BJ (cell line): ENCODE measurements around the gene UBP1. TPM values are rescaled to one million over a fixed set of nuclear protein-coding genes. Genes with fewer than 3 reads are reported as not detected.
"Not testable (repeated sequence)": the region's sequence is repeated elsewhere in the genome, so short reads cannot be mapped to it uniquely, and the experiment has no call there.

Experiments used
- CTCF ChIA-PET: fragments of 350-600 bp; formaldehyde crosslinking; extraction: SDS; loops from one replicate; lab custom pipeline; 2021; ENCODE audit warnings: antibody characterized with exemption, inconsistent platforms; lab: Yijun Ruan, JAX
- POLR2A ChIA-PET: fragments of 300-600 bp; sonication (Branson Sonifier 250); formaldehyde crosslinking; extraction: SDS; loops from one replicate; lab custom pipeline; 2021; ENCODE audit warnings: antibody characterized with exemption; lab: Charles Lee
- DNase-seq: peaks from one replicate; pipeline ENCODE4 v3.0.0-alpha.2; 2011; ENCODE audit warnings: low read depth
- H3K27me3 ChIP-seq: 2 replicates; pipeline ENCODE4 v1.6.0; 2011; ENCODE audit warnings: low read length; ENCODE audit not compliant: control insufficient read depth, insufficient read depth
- H3K36me3 ChIP-seq: 2 replicates; pipeline ENCODE4 v1.5.1; 2011; ENCODE audit warnings: low read length; ENCODE audit not compliant: control insufficient read depth, insufficient read depth
- H3K4me3 ChIP-seq: 2 replicates; pipeline ENCODE4 v1.5.1; 2011; ENCODE audit warnings: low read depth, mild to moderate bottlenecking, control low read depth, low read length
- polyA plus RNA-seq: library from polyadenylated mRNA; depleted of rRNA; stranded (reverse); fragments of >200 nt; gene quantifications from 2 replicates; pipeline ENCODE4 v1.2.3, GENCODE V29; 2011
- TF ChIP-seq, protein P1 (sequence below): IDR thresholded peaks from 2 replicates; pipeline ENCODE4 v1.5.1; 2011; ENCODE audit warnings: low read depth, mild to moderate bottlenecking, control low read depth, inconsistent platforms, low read length, moderate library complexity; ENCODE audit not compliant: insufficient read depth

UBP1 gene
- polyA plus RNA-seq, 1 experiment, result 62.7 TPM

DNA sequence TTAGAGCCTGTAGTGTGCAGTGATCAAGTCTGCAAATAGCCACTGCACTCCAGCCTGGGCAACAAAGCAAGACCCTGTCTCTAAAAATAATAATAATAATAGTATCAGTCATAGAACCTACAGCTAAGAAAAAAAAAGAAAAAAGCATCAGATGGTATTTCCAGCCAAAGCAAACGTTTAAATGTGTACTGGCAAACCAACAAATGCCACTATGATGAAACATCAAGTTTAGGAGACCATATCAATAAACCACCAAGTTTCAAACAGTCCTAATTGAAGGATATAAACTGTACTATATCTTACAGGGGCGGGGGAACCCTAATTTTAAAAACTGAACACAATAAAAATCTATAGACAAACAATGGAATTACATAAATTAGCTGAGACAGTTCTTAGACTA is 6.4 kb downstream of the UBP1 start:
- no peak overlapping the region for H3K4me3 ChIP-seq
- no peak for DNase-seq
- ChIA-PET CTCF (interaction anchor here (0.8 to 0.9 kb wide), 2 partner anchors 41 to 66 kb away, joined by 3 read pairs; no protein-coding TSS in a partner anchor), POLR2A (interaction anchor here (0.7 kb wide), 2 partner anchors 14 to 134 kb away, joined by 4 to 24 read pairs; no protein-coding TSS in a partner anchor)
- H3K27me3 ChIP-seq, result no peaks in the 10 kb centered on the region
- TF ChIP-seq, protein P1, sequence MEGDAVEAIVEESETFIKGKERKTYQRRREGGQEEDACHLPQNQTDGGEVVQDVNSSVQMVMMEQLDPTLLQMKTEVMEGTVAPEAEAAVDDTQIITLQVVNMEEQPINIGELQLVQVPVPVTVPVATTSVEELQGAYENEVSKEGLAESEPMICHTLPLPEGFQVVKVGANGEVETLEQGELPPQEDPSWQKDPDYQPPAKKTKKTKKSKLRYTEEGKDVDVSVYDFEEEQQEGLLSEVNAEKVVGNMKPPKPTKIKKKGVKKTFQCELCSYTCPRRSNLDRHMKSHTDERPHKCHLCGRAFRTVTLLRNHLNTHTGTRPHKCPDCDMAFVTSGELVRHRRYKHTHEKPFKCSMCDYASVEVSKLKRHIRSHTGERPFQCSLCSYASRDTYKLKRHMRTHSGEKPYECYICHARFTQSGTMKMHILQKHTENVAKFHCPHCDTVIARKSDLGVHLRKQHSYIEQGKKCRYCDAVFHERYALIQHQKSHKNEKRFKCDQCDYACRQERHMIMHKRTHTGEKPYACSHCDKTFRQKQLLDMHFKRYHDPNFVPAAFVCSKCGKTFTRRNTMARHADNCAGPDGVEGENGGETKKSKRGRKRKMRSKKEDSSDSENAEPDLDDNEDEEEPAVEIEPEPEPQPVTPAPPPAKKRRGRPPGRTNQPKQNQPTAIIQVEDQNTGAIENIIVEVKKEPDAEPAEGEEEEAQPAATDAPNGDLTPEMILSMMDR, result no peak
- H3K36me3 ChIP-seq, result no peaks in the 10 kb centered on the region

DNA sequence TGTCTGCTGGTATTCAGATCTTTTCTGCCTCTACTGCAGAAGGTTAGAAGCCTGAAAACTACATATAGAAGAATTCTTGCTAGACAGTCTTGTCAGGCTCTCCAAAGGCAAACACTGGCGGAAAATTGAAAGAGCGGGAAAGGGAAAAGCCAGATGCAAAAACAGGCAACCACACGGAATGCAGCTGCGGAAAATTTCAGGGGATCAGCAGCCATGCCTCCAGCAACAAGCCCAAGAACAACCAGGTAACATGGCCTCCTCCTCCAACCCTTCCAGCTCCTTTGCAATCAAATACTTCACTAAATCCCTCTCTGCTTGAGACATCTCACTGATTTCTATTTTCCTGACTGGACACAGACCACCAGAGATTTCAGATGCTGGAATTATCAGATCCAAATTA is 9.6 kb downstream of the UBP1 start:
- ChIA-PET POLR2A (interaction anchor here (0.5 kb wide), 1 partner anchor 10 kb away, joined by 3 read pairs; no protein-coding TSS in a partner anchor), CTCF (no interaction called here)
- no peak overlapping the region for H3K4me3 ChIP-seq
- no peaks in the 10 kb centered on the region for H3K36me3 ChIP-seq
- DNase-seq, result no peak
- TF ChIP-seq, protein P1, result no peak
- H3K27me3 ChIP-seq, result no peaks in the 10 kb centered on the region

DNA sequence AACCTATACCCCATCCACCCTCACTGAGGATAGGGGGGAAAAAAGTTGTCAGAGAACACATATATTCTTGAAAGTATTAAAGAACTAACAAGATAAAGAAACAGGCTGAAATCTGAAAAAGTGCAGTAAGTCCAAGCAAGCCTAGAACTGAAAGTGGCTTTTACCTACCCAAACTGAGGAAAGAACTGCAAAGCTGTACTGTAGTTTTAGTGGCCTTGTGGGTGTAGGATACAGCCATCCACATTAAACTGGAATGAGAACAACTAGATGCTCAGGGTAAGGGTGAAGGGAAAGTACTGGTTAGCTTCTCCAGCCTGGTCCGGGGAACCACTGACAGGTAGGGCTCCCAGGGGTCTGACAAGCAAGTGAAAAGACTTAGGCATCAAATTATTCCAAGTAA is 10.1 kb downstream of the UBP1 start:
- ChIA-PET POLR2A (no interaction called here), CTCF (interaction anchor here (1.0 to 1.6 kb wide), 3 partner anchors 41 to 357 kb away, joined by 3 read pairs; no protein-coding TSS in a partner anchor)
- TF ChIP-seq, protein P1, result no peak
- no peaks in the 10 kb centered on the region for H3K27me3 ChIP-seq
- no peaks in the 10 kb centered on the region for H3K36me3 ChIP-seq
- no peak for DNase-seq
- no peak overlapping the region for H3K4me3 ChIP-seq

DNA sequence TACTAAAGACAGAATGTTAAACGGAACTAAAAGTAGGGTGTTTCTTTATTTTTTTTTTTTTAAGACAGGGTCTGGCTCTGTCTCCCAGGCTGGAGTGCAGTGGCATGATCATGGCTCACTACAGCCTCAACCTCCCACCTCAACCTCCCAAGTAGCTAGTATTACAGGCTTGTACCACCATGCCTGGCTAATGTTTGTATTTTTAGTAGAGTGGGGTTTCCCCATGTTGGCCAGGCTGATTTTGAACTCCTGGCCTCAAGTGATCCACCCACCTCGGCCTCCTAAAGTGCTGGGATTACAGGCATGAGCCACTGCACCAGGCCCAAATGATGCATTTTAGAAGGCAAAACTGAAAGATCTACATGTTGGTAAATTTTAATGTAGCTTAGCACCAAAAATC is 10.9 kb downstream of the UBP1 start:
- CTCF ChIA-PET, result interaction anchor here (1.0 to 1.6 kb wide), 3 partner anchors 40 to 358 kb away, joined by 3 read pairs; no protein-coding TSS in a partner anchor
- H3K36me3 ChIP-seq, DNase-seq, POLR2A ChIA-PET, H3K4me3 ChIP-seq, H3K27me3 ChIP-seq: not testable (repeated sequence)

DNA sequence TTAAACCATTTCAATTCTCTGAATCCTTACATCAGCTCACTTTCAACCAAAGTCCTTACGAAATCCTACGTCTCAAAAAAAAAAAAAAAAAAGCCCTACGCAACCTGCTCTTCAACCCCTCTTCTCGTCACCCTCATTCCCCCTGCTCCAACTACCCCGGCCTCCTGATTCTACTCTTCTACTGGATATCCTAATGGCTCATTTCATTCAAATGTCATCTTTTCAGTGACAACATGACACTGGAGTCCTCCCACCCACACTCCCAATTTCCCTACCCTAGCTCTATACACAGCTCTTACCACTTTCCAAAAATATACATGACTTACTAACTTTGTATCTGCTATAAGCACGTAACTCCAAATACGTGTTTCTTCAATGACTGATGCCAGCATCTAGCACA is 11.5 kb downstream of the UBP1 start:
- ChIA-PET CTCF (interaction anchor here (1.6 kb wide), 1 partner anchor 358 kb away, joined by 3 read pairs; no protein-coding TSS in a partner anchor), POLR2A (interaction anchor here (0.5 kb wide), 1 partner anchor 137 kb away, joined by 3 read pairs; no protein-coding TSS in a partner anchor)
- Histone ChIP-seq H3K4me3 (no peak overlapping the region), H3K27me3 (no peaks in the 10 kb centered on the region), H3K36me3 (no peaks in the 10 kb centered on the region)
- TF ChIP-seq, protein P1, result no peak
- DNase-seq, result no peak
